IMR-90 (cell line): ENCODE measurements around the gene ANO1. TPM values are rescaled to one million over a fixed set of nuclear protein-coding genes. Genes with fewer than 3 reads are reported as not detected.

ENCODE experiments used
- ATAC-seq: fragments of 200-7000 bp; cut with Tn5 transposase; 2 replicates; pipeline ENCODE4 v1.9.1; 2020; ENCODE audit warnings: low read depth, mild to moderate bottlenecking, moderate library complexity
- BruUV-seq: library from RNA; stranded (reverse); fragments of 400-500 nt; replicated peaks from 2 replicates; lab custom pipeline; 2021; lab: Mats Ljungman, UMichigan
- CTCF ChIA-PET: fragments of 300-600 bp; formaldehyde crosslinking; extraction: SDS; loops from one replicate; lab custom pipeline; 2021; ENCODE audit warnings: antibody characterized with exemption; lab: Yijun Ruan, JAX
- POLR2A ChIA-PET: fragments of 300-600 bp; sonication (Branson Sonifier 250); formaldehyde crosslinking; loops from one replicate; lab custom pipeline; 2022; ENCODE audit warnings: antibody characterized with exemption; ENCODE audit not compliant: unreplicated experiment; lab: Charles Lee
- DNase-seq: peaks from one replicate; pipeline ENCODE4 v3.0.0; 2013
- H2AFZ ChIP-seq: replicated peaks from 2 replicates; pipeline ENCODE3; 2013; ENCODE audit warnings: low read length, mild to moderate bottlenecking; ENCODE audit not compliant: poor library complexity
- H2AK5ac ChIP-seq: 2 replicates; pipeline ENCODE4 v1.6.1; 2013; ENCODE audit warnings: low read depth, low read length, inconsistent platforms
- H2AK9ac ChIP-seq: replicated peaks from 2 replicates; pipeline ENCODE3; 2013; ENCODE audit warnings: mild to moderate bottlenecking, low read depth, low read length, moderate library complexity; ENCODE audit not compliant: poor library complexity
- H2BK120ac ChIP-seq: 2 replicates; pipeline ENCODE4 v1.6.1; 2013; ENCODE audit warnings: low read depth, low read length, inconsistent platforms
- H2BK15ac ChIP-seq: 3 replicates; pipeline ENCODE4 v1.6.1; 2013; ENCODE audit warnings: low read depth, low read length, inconsistent platforms
- H2BK20ac ChIP-seq: 2 replicates; pipeline ENCODE4 v1.6.1; 2013; ENCODE audit warnings: low read depth, mild to moderate bottlenecking, inconsistent platforms, low read length, moderate library complexity
- H2BK5ac ChIP-seq: 2 replicates; pipeline ENCODE4 v1.6.1; 2013; ENCODE audit warnings: mild to moderate bottlenecking, low read depth, low read length, inconsistent platforms; ENCODE audit not compliant: poor library complexity, severe bottlenecking
- H3K14ac ChIP-seq: replicated peaks from 2 replicates; pipeline ENCODE4 v1.6.1; 2013; ENCODE audit warnings: low read depth, low read length, inconsistent platforms
- H3K18ac ChIP-seq: 2 replicates; pipeline ENCODE4 v1.6.1; 2013; ENCODE audit warnings: low read depth, low read length, control low read depth
- H3K23ac ChIP-seq: 2 replicates; pipeline ENCODE4 v1.6.1; 2013; ENCODE audit warnings: low read depth, low read length, inconsistent platforms
- H3K27ac ChIP-seq: 2 replicates; pipeline ENCODE4 v1.5.1; 2013; ENCODE audit warnings: mild to moderate bottlenecking, control low read depth, low read length; ENCODE audit not compliant: insufficient read depth
- H3K27me3 ChIP-seq: 2 replicates; pipeline ENCODE4 v1.6.1; 2013; ENCODE audit warnings: low read length; ENCODE audit not compliant: control insufficient read depth, insufficient read depth
- H3K36me3 ChIP-seq: 2 replicates; pipeline ENCODE4 v1.6.1; 2013; ENCODE audit warnings: low read length, mixed read lengths; ENCODE audit not compliant: control insufficient read depth, insufficient read depth
- H3K4ac ChIP-seq: 2 replicates; pipeline ENCODE4 v1.6.1; 2013; ENCODE audit warnings: low read depth, low read length, inconsistent platforms
- H3K4me1 ChIP-seq: 2 replicates; pipeline ENCODE4 v1.6.1; 2013; ENCODE audit warnings: low read length, mixed read lengths; ENCODE audit not compliant: control insufficient read depth, insufficient read depth
- H3K4me2 ChIP-seq: 2 replicates; pipeline ENCODE4 v1.6.1; 2013; ENCODE audit warnings: low read depth, mild to moderate bottlenecking, control low read depth, low read length, moderate library complexity
- H3K4me3 ChIP-seq: 2 replicates; pipeline ENCODE4 v1.5.1; 2013; ENCODE audit warnings: low read depth, mild to moderate bottlenecking, control low read depth, low read length, moderate library complexity; ENCODE audit not compliant: insufficient read depth
- H3K56ac ChIP-seq: 2 replicates; pipeline ENCODE4 v1.6.1; 2013; ENCODE audit warnings: low read length, inconsistent platforms; ENCODE audit not compliant: insufficient read depth; ENCODE audit errors: extremely low read depth
- H3K79me1 ChIP-seq, 2 experiments: 2 replicates each; pipeline ENCODE4 v1.6.1; 2013; ENCODE audit warnings: low read length in 2 of 2, inconsistent platforms in 1 of 2, low read depth in 1 of 2
- H3K9ac ChIP-seq: 2 replicates; pipeline ENCODE4 v1.6.1; 2013; ENCODE audit warnings: low read depth, low read length, control low read depth
- H3K9me1 ChIP-seq: 2 replicates; pipeline ENCODE4 v1.6.1; 2013; ENCODE audit warnings: low read length, inconsistent platforms; ENCODE audit not compliant: insufficient read depth
- H3K9me3 ChIP-seq: 2 replicates; pipeline ENCODE4 v1.6.1; 2013; ENCODE audit warnings: low read length; ENCODE audit not compliant: control insufficient read depth, insufficient read depth
- H4K20me1 ChIP-seq: 2 replicates; pipeline ENCODE4 v1.6.1; 2013; ENCODE audit warnings: low read length, inconsistent platforms; ENCODE audit not compliant: insufficient read depth
- H4K5ac ChIP-seq: 2 replicates; pipeline ENCODE4 v1.6.1; 2013; ENCODE audit warnings: mild to moderate bottlenecking, low read depth, low read length, control low read depth
- H4K8ac ChIP-seq, 2 experiments: 2 replicates each; pipeline ENCODE4 v1.6.1; 2013; ENCODE audit warnings: low read depth in 2 of 2, low read length in 2 of 2, control low read depth in 1 of 2, inconsistent platforms in 1 of 2
- H4K91ac ChIP-seq: 2 replicates; pipeline ENCODE4 v1.6.1; 2013; ENCODE audit warnings: low read depth, low read length, inconsistent platforms; ENCODE audit not compliant: insufficient read depth
- CEBPB ChIP-seq: IDR thresholded peaks from 2 replicates; pipeline ENCODE4 v1.6.1; 2012; ENCODE audit warnings: low read depth, low read length, improper control_type of control experiment
- ELK1 ChIP-seq: fragments of 150-350 bp; IDR thresholded peaks from 2 replicates; pipeline ENCODE4 v1.6.1; 2016; ENCODE audit warnings: low read depth, mild to moderate bottlenecking, low read length, moderate library complexity, borderline replicate concordance
- MAZ ChIP-seq: IDR thresholded peaks from 2 replicates; pipeline ENCODE4 v1.6.1; 2012; ENCODE audit warnings: low read depth, mild to moderate bottlenecking, low read length, improper control_type of control experiment, moderate library complexity, borderline replicate concordance
- MXI1 ChIP-seq: IDR thresholded peaks from 2 replicates; pipeline ENCODE4 v1.6.1; 2012; ENCODE audit warnings: low read depth, mild to moderate bottlenecking, low read length, moderate library complexity, borderline replicate concordance
- NFE2L2 ChIP-seq: fragments of 150-350 bp; IDR thresholded peaks from 2 replicates; pipeline ENCODE4 v1.6.1; 2016; ENCODE audit warnings: low read depth, mild to moderate bottlenecking, low read length
- POLR2A ChIP-seq: IDR thresholded peaks from 2 replicates; pipeline ENCODE4 v1.6.1; 2012; ENCODE audit warnings: mild to moderate bottlenecking, low read depth, low read length
- RFX5 ChIP-seq: IDR thresholded peaks from 2 replicates; pipeline ENCODE4 v1.8.0; 2012; ENCODE audit warnings: low read depth, mild to moderate bottlenecking, low read length, moderate library complexity
- SMC3 ChIP-seq: fragments of 150-350 bp; IDR thresholded peaks from 2 replicates; pipeline ENCODE4 v1.6.1; 2016; ENCODE audit warnings: low read depth, mild to moderate bottlenecking, antibody characterized with exemption, low read length, moderate library complexity
- USF2 ChIP-seq: fragments of 150-350 bp; IDR thresholded peaks from 2 replicates; pipeline ENCODE4 v1.6.1; 2017; ENCODE audit warnings: mild to moderate bottlenecking, antibody characterized with exemption, low read length, low read depth
- whole genome bisulfite sequencing, 2 experiments: methylation state at CpG; one replicate each; pipeline versions ENCODE4 v1.1.5 to v1.1.7; 2013; ENCODE audit warnings: missing lambda C conversion rate in 2 of 2; ENCODE audit not compliant: insufficient read length in 1 of 2; ENCODE audit errors: extremely low coverage in 2 of 2; 5-methylcytosine and 5-hydroxymethylcytosine counted together
- dilution Hi-C: fragments of 300-500 bp; cut with HindIII; formaldehyde crosslinking; loops from one replicate; pipeline ENCODE4 v1.14.3; 2018; ENCODE audit warnings: low sequenced_read_pairs; ENCODE audit not compliant: unreplicated experiment
- in situ Hi-C: fragments of 300-500 bp; cut with MboI; formaldehyde crosslinking; loops from 3 replicates; pipeline ENCODE4 v1.14.3; 2019; ENCODE audit warnings: low sequenced_read_pairs, inconsistent platforms, mixed read lengths
- intact Hi-C: fragments of 100-400 bp; cut with micrococcal nuclease; formaldehyde crosslinking; loops from 2 replicates; pipeline ENCODE4 v1.10.0; 2022
- polyA plus RNA-seq, 3 experiments: library from polyadenylated mRNA; depleted of rRNA; stranded (reverse); fragments of >200 nt; gene quantifications; 2 replicates each; pipeline ENCODE4 v1.2.3, GENCODE V29; 2012; ENCODE audit warnings: low replicate concordance in 1 of 3
- total RNA-seq: library from RNA; depleted of rRNA; stranded (reverse); fragments of >200 nt; gene quantifications from 2 replicates; pipeline ENCODE4 v1.2.3, GENCODE V29; 2012

Gene ANO1
- total and polyA plus RNA-seq, 2 of the 4 experiments (the other 2 are of a cell fraction), result 4.1 to 10.7 TPM

- H3K27me3 ChIP-seq, result 0 out of 2 replicates have a peak, but pooled peaks cover 3% of the 10 kb centered on the region
- H3K23ac ChIP-seq, result no peak overlapping the region
- no peaks in the 10 kb centered on the region for H3K9me3 ChIP-seq
- H3K79me1 ChIP-seq, result no peaks in the 10 kb centered on the region; a peak in 1 of 4 replicates
- no peak overlapping the region for H3K56ac ChIP-seq
- H2BK20ac ChIP-seq, result no peak overlapping the region
- H3K14ac ChIP-seq, result no peak overlapping the region
- dilution Hi-C loops (no loop called here), intact Hi-C loops (no loop called here), in situ Hi-C loops (no loop called here)
- H3K4ac ChIP-seq, result no peak overlapping the region
- BruUV-seq, result no TSS peak
- no peak overlapping the region for H2BK15ac ChIP-seq
- no peak overlapping the region for H3K4me3 ChIP-seq
- no peak overlapping the region for H4K8ac ChIP-seq
- 67% methylated on average over 1 of the region's 5 CpGs; no CpG with 5 or more reads in 1 of the 2 experiments for WGBS, 2 experiments
- ChIA-PET POLR2A (no interaction called here), CTCF (no interaction called here)
- no peak overlapping the region for H2BK5ac ChIP-seq
- H2BK120ac ChIP-seq, result no peak overlapping the region
- peak overlapping the region; percentile 21; the same call in 1 of the 2 replicates for H2AK5ac ChIP-seq
- no peak overlapping the region for H3K18ac ChIP-seq
- H3K36me3 ChIP-seq, result no peaks in the 10 kb centered on the region
- no peak for ATAC-seq
- H3K27ac ChIP-seq, result no peak overlapping the region
- peaks cover 2% of the 10 kb centered on the region; the same call in 1 of the 2 replicates for H3K4me1 ChIP-seq
- no peak overlapping the region for H2AFZ ChIP-seq
- no peaks in the 10 kb centered on the region for H3K9me1 ChIP-seq
- H3K9ac ChIP-seq, result no peak overlapping the region
- no peak overlapping the region for H4K91ac ChIP-seq
- H3K4me2 ChIP-seq, result no peak overlapping the region
- DNase-seq, result no peak
- H4K5ac ChIP-seq, result no peak overlapping the region; the same call in 1 of the 2 replicates
- H4K20me1 ChIP-seq, result no peaks in the 10 kb centered on the region; the same call in 1 of the 2 replicates
- no peak overlapping the region for H2AK9ac ChIP-seq
- no peak for TF ChIP-seq MXI1
- TF ChIP-seq RFX5, result no peak
- no peak for TF ChIP-seq SMC3
- no peak for TF ChIP-seq CEBPB
- TF ChIP-seq POLR2A, result no peak
- TF ChIP-seq NFE2L2, result no peak
- TF ChIP-seq MAZ, result no peak
- TF ChIP-seq USF2, result no peak
- no peak for TF ChIP-seq ELK1
These were observed 29.1 kb upstream of the ANO1 start for GRCh38 chr11:70049045-70049444.
